GM21423 (cell line): ENCODE results near the gene SLC36A1.

ENCODE experiments used
- ATAC-seq: cut with Tn5 transposase; IDR thresholded peaks from one replicate; pipeline ENCODE4 v1.9.1; 2021; ENCODE audit warnings: mild to moderate bottlenecking, moderate library complexity; ENCODE audit not compliant: unreplicated experiment

SLC36A1 gene

GRCh38 chr5:151451626-151452520 lies 4.5 kb downstream of the SLC36A1 start:
- ATAC-seq = peak; percentile 33

GRCh38 chr5:151454166-151454565 lies 6.8 kb downstream of the SLC36A1 start:
- no peak for ATAC-seq

- ATAC-seq = no peak
These were observed 7.5 kb downstream of the SLC36A1 start for GRCh38 chr5:151454889-151455288.

- ATAC-seq = no peak
These were observed 9.0 kb downstream of the SLC36A1 start for GRCh38 chr5:151456321-151456940.

GRCh38 chr5:151458314-151458713 lies 10.9 kb downstream of the SLC36A1 start:
- no peak for ATAC-seq

- no peak for ATAC-seq
These were observed 12.4 kb downstream of the SLC36A1 start for GRCh38 chr5:151459680-151460324.

GRCh38 chr5:151461312-151461711 lies 13.9 kb downstream of the SLC36A1 start:
- ATAC-seq = peak; percentile 82

GRCh38 chr5:151463137-151464029 lies 16.0 kb downstream of the SLC36A1 start:
- ATAC-seq = no peak

GRCh38 chr5:151464101-151464500 lies 16.7 kb downstream of the SLC36A1 start:
- no peak for ATAC-seq

GRCh38 chr5:151465476-151465875 lies 18.1 kb downstream of the SLC36A1 start:
- ATAC-seq = no peak

GRCh38 chr5:151467576-151467975 lies 20.2 kb downstream of the SLC36A1 start:
- ATAC-seq = no peak

- no peak for ATAC-seq
These were observed 22.0 kb downstream of the SLC36A1 start for GRCh38 chr5:151469386-151469785.

- no peak for ATAC-seq
These were observed 22.6 kb downstream of the SLC36A1 start for GRCh38 chr5:151469992-151470391.

- ATAC-seq = no peak
These were observed 23.0 kb downstream of the SLC36A1 start for GRCh38 chr5:151470439-151470838.

GRCh38 chr5:151471276-151471675 lies 23.9 kb downstream of the SLC36A1 start:
- no peak for ATAC-seq

GRCh38 chr5:151474799-151475198 lies 27.4 kb downstream of the SLC36A1 start:
- no peak for ATAC-seq

- no peak for ATAC-seq
These were observed 28.0 kb downstream of the SLC36A1 start for GRCh38 chr5:151475388-151475787.

- ATAC-seq = no peak
These were observed 28.6 kb downstream of the SLC36A1 start for GRCh38 chr5:151476016-151476415.

- ATAC-seq = no peak
These were observed 29.7 kb downstream of the SLC36A1 start for GRCh38 chr5:151477101-151477500.

GRCh38 chr5:151480384-151481293 lies 33.2 kb downstream of the SLC36A1 start:
- ATAC-seq = no peak
